Suprapubic skin (tissue), 4 donors: Measurements from ENCODE around the gene SORCS3. TPM values are rescaled to one million over a fixed set of nuclear protein-coding genes. Genes with fewer than 3 reads are reported as not detected.

Experiments
- DNase-seq, 2 donors: peaks; one replicate each; pipeline ENCODE4 v3.0.0-alpha.2; 2019; ENCODE audit warnings: low spot score in 2 of 2
- H3K27ac ChIP-seq: fragments of 200-600 bp; sonication (generic); one replicate; pipeline ENCODE4 v1.5.1; 2019
- H3K27me3 ChIP-seq: fragments of 200-600 bp; sonication (generic); one replicate; pipeline ENCODE4 v1.5.1; 2019
- H3K36me3 ChIP-seq: fragments of 200-600 bp; sonication (generic); one replicate; pipeline ENCODE4 v1.5.1; 2019
- H3K4me1 ChIP-seq: fragments of 200-600 bp; sonication (generic); one replicate; pipeline ENCODE4 v1.5.1; 2019
- H3K4me3 ChIP-seq: fragments of 200-600 bp; sonication (generic); one replicate; pipeline ENCODE4 v1.5.1; 2019; ENCODE audit warnings: mild to moderate bottlenecking
- H3K9me3 ChIP-seq: fragments of 200-600 bp; sonication (generic); one replicate; pipeline ENCODE4 v1.5.1; 2019
- EP300 ChIP-seq: sonication (generic); formaldehyde crosslinking; IDR thresholded peaks from one replicate; pipeline ENCODE4 v1.6.1; 2017; ENCODE audit warnings: antibody characterized with exemption
- POLR2A ChIP-seq, 2 donors: fragments of 450-650 bp; IDR thresholded peaks; one replicate each; pipeline ENCODE4 v1.6.1; 2017; ENCODE audit warnings: antibody characterized with exemption in 2 of 2, mild to moderate bottlenecking in 2 of 2, moderate library complexity in 2 of 2
- POLR2AphosphoS5 ChIP-seq, 3 donors: sonication (generic); formaldehyde crosslinking; IDR thresholded peaks; one replicate each; pipeline ENCODE4 v1.6.1; 2017; ENCODE audit warnings: antibody characterized with exemption in 3 of 3
- WGBS: methylation state at CpG from one replicate; pipeline ENCODE4 v1.1.5; 2018; 5-methylcytosine and 5-hydroxymethylcytosine counted together
- total RNA-seq, 4 donors: library from RNA; depleted of rRNA; stranded (reverse); fragments of >200 nt; gene quantifications; one replicate each; pipeline ENCODE4 v1.1.0, GENCODE V29; 2016
- TF ChIP-seq, protein P1 (sequence below), 2 donors: fragments of 200-600 bp in 1 of 2; fragments of 450-650 bp in 1 of 2; sonication (generic) in 1 of 2; IDR thresholded peaks; one replicate each; pipeline ENCODE4 v1.5.1; 2016 to 2019; ENCODE audit warnings: antibody characterized with exemption in 2 of 2, mild to moderate bottlenecking in 1 of 2, moderate library complexity in 1 of 2

Gene SORCS3
- total RNA-seq, 4 donors from 2014 or later, result 0.16 to 0.19 (median 0.18) TPM

DNA sequence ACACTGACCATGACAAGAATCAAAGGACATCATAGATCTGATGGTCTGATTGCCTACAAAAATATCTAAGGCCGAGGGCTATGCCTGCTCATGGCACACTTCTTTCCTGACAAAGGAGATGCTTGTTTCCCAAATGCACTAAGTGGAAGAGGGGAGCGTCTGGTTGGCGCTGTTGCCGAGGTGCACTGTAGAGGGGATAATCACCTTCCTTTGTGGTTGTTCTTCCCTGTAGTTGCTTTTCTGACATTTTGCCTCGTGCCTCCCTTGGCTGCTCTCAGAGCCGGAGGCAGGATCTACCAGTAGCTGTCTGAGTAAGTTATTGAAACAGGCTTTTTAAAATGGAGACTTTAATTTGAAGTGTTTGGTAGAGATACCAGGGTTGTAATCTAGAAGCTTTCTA is 352.0 kb downstream of the SORCS3 start:
- H3K4me1 ChIP-seq, result no peaks in the 10 kb centered on the region
- H3K9me3 ChIP-seq, result no peaks in the 10 kb centered on the region

DNA sequence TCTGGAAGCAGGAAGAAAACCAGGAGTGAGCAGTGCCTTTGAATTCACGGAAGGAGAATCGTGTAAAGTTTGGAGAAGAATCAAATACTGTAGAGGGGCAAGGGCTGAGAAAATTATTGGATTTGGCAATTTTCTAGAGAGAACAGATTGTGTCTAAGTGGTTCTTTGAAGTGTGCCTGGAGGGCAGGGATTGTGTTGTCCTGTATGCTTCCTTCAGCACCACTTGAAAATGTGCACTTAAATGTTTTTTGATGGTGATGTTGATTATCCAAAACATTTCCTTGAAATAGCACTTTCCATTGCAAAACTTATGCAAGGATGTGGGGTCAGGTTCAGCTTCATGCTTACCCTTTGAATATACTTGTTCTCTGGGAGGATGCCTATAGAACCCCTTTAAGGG is 360.2 kb downstream of the SORCS3 start:
- no peak for TF ChIP-seq EP300
- WGBS, result 77% methylated on average over 2 of the region's 2 CpGs

More for the DNA sequence above, 352.0 kb downstream of the SORCS3 start:
- Histone ChIP-seq H3K4me3 (no peak overlapping the region), H3K27me3 (no peaks in the 10 kb centered on the region), H3K27ac (no peak overlapping the region), H3K36me3 (no peaks in the 10 kb centered on the region)
- 75% methylated on average over 6 of the region's 6 CpGs for WGBS
- TF ChIP-seq POLR2AphosphoS5 (IDR thresholded peaks at IDR 0.05) (no peak), POLR2A (IDR thresholded peaks at IDR 0.05) (no peak), EP300 (no peak)
- DNase-seq, result no peak

DNA sequence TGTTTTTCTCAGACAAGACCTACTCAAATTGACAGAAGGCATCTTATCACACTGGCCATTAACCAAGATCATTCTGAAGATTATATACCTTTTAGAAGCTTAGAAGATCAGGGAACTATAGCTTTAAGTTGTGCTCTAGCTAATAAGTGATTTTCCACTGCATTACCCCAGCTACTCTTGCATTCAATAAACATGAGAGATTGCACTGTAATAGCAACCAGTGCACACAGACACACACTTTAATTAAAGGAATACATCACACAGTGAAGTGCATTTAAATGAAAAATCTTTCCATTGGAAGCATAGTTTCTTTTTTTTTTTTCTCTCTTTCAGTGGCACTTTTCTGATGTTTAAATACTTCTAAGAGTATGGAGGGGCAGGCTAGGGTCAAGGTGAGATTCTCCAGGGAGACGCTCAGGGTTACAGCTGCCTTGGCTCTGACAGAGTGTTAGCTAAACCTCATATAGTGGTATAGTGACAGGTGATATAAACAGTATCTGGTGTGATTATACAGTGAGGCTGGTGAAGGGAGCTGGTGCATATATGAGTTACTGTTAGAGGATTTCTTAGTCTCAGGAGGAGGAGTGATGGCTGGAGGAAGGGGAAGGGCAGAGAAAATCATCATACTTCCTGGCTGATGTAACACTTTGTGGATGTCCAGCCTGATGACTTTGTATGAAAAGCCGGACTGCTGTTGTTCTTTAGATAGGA is 369.5 kb downstream of the SORCS3 start:
- 47% methylated on average over 2 of the region's 2 CpGs for whole genome bisulfite sequencing

More for the DNA sequence above, 360.2 kb downstream of the SORCS3 start:
- no peaks in the 10 kb centered on the region for H3K27me3 ChIP-seq
- no peak for DNase-seq
- no peak overlapping the region for H3K27ac ChIP-seq
- no peaks in the 10 kb centered on the region for H3K36me3 ChIP-seq
- H3K4me3 ChIP-seq, result no peak overlapping the region
- no peaks in the 10 kb centered on the region for H3K9me3 ChIP-seq
- no peaks in the 10 kb centered on the region for H3K4me1 ChIP-seq

DNA sequence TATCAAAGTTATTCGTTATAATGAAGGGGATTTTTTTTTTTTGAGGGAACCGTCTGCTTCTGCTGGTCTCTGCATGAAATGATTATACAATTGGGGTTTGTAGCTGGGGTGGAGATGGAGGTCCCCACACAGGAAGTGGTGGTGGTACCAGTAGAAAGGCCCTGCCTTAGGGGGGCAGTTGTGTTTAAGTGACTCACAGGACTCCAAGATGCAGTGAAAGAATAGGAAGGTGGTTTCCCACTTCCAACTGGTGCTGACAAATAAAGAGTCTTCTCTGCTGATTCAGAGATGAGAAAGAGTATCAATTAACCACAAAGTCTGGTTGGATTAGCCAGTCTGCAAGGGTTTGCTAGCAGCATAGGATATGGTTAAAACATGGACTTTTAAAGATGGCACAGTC is 376.0 kb downstream of the SORCS3 start:
- no peaks in the 10 kb centered on the region for H3K27me3 ChIP-seq
- H3K36me3 ChIP-seq, result no peaks in the 10 kb centered on the region
- no peaks in the 10 kb centered on the region for H3K9me3 ChIP-seq
- TF ChIP-seq POLR2AphosphoS5 (IDR thresholded peaks at IDR 0.05) (no peak), POLR2A (IDR thresholded peaks at IDR 0.05) (no peak)
- DNase-seq, result no peak
- no peaks in the 10 kb centered on the region for H3K4me1 ChIP-seq
- no peak overlapping the region for H3K4me3 ChIP-seq
- 31% methylated on average over 2 of the region's 2 CpGs for WGBS
- no peak overlapping the region for H3K27ac ChIP-seq

More for the DNA sequence above, 369.5 kb downstream of the SORCS3 start:
- Histone ChIP-seq H3K4me3 (no peak overlapping the region), H3K9me3 (no peaks in the 10 kb centered on the region), H3K27me3 (no peaks in the 10 kb centered on the region), H3K27ac (no peak overlapping the region), H3K36me3 (no peaks in the 10 kb centered on the region), H3K4me1 (no peaks in the 10 kb centered on the region)
- no peak for DNase-seq
- TF ChIP-seq, protein P1, sequence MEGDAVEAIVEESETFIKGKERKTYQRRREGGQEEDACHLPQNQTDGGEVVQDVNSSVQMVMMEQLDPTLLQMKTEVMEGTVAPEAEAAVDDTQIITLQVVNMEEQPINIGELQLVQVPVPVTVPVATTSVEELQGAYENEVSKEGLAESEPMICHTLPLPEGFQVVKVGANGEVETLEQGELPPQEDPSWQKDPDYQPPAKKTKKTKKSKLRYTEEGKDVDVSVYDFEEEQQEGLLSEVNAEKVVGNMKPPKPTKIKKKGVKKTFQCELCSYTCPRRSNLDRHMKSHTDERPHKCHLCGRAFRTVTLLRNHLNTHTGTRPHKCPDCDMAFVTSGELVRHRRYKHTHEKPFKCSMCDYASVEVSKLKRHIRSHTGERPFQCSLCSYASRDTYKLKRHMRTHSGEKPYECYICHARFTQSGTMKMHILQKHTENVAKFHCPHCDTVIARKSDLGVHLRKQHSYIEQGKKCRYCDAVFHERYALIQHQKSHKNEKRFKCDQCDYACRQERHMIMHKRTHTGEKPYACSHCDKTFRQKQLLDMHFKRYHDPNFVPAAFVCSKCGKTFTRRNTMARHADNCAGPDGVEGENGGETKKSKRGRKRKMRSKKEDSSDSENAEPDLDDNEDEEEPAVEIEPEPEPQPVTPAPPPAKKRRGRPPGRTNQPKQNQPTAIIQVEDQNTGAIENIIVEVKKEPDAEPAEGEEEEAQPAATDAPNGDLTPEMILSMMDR (IDR thresholded peaks at IDR 0.05), result no peak
- TF ChIP-seq POLR2A (IDR thresholded peaks at IDR 0.05) (no peak), POLR2AphosphoS5 (IDR thresholded peaks at IDR 0.05) (no peak), EP300 (no peak)

DNA sequence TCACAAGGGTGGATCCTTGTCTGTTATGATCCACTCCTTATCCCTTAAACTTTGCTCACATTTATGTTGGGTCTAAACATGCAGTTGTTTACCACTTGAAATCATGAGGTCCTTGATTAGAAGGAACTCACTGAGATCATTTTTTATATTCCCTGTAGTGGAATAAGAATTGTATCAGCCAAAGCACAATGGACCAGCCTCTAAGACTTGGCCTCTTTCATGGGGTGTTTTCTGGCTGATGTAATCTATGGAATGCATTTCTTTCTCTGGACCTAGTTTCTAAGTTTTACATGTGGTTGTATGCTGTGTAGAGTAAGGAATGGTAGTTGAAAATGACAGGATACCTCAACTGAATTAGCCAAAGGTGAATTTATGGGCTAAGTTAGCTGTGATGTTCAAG is 376.6 kb downstream of the SORCS3 start:
- TF ChIP-seq, protein P1 (IDR thresholded peaks at IDR 0.05), result no peak
- TF ChIP-seq POLR2A (IDR thresholded peaks at IDR 0.05), result no peak
- TF ChIP-seq EP300, result no peak
- TF ChIP-seq POLR2AphosphoS5 (IDR thresholded peaks at IDR 0.05), result no peak
- H3K4me3 ChIP-seq, result no peak overlapping the region
- no peaks in the 10 kb centered on the region for H3K27me3 ChIP-seq
- H3K36me3 ChIP-seq, result no peaks in the 10 kb centered on the region
- no peak for DNase-seq
- H3K27ac ChIP-seq, result no peak overlapping the region
- no peaks in the 10 kb centered on the region for H3K4me1 ChIP-seq
- H3K9me3 ChIP-seq, result no peaks in the 10 kb centered on the region

DNA sequence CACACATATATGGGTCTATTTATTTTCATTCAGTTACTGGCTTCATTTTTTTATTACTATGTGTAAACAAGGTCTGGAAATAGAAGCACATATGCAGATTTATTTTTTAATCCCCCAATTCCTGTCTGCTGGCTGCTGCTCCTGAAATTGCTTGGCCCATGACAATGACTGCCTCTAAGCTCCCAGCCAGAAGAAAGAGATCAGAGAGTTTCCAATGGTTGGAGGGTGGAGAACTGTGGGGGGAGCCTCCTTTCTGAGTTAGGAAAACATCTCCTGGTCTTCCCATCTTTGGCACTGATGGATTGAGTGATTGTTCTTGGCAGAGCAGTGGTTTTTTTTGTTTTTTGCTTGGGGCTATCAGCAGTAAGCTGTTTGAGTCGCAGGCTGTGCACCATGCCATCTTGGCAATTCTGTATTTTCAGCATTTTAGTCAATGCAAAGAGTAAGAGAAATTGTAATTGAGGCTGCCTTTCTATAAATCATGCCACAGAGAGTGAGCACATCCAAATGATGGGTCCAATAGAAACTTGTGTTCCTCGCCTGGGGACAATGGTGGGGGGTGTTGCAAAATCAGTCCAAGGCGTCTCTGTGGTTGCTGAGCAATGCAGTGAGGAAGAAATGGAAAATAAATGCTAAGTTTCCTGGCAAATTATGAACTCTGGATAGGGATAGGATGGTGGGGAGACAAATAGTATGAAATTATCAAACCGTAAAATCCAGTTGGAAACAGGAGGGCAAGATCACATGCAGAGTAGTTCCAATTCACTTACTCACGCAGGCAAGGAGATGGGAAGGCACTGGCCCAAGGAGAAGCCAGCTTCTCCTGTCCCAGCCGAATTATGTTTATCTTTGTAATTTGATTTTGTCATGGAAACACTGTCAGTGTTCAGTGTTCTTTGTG is 382.4 kb downstream of the SORCS3 start:
- DNase-seq, result peak in 1 of 2 donors; percentile 68
- Histone ChIP-seq H3K9me3 (no peaks in the 10 kb centered on the region), H3K27ac (peak overlapping the region; percentile 33), H3K27me3 (no peaks in the 10 kb centered on the region), H3K36me3 (no peaks in the 10 kb centered on the region), H3K4me3 (no peak overlapping the region), H3K4me1 (no peaks in the 10 kb centered on the region)
- TF ChIP-seq EP300, result no peak
- TF ChIP-seq POLR2AphosphoS5 (IDR thresholded peaks at IDR 0.05), result no peak
- no peak for TF ChIP-seq POLR2A (IDR thresholded peaks at IDR 0.05)
- TF ChIP-seq, protein P1 (IDR thresholded peaks at IDR 0.05), result no peak
- 31% methylated on average over 6 of the region's 6 CpGs for WGBS
